H9 (cell line): ENCODE data around the gene SPATA6. TPM values are rescaled to one million over a fixed set of nuclear protein-coding genes. Genes with fewer than 3 reads are reported as not detected.
A peak's percentile ranks its signal among the peaks of the same experiment; 100 is the strongest.

Experiments used
- DNase-seq: peaks from one replicate; pipeline ENCODE4 v3.0.0-alpha.2; 2017
- H2AFZ ChIP-seq: one replicate; pipeline ENCODE4 v1.6.1; 2013; ENCODE audit warnings: mild to moderate bottlenecking, low read length, control low read depth, moderate library complexity
- H2AK5ac ChIP-seq: 2 replicates; pipeline ENCODE4 v1.6.1; 2013; ENCODE audit warnings: low read length, control low read depth, mixed read lengths; ENCODE audit not compliant: insufficient read length
- H2BK120ac ChIP-seq: one replicate; pipeline ENCODE4 v1.6.1; 2013; ENCODE audit warnings: low read depth, mild to moderate bottlenecking, low read length, control low read depth, inconsistent platforms; ENCODE audit not compliant: poor library complexity, severe bottlenecking
- H2BK12ac ChIP-seq: 2 replicates; pipeline ENCODE4 v1.6.1; 2013; ENCODE audit warnings: low read length, control low read depth, mixed read lengths, low read depth; ENCODE audit not compliant: insufficient read length
- H2BK15ac ChIP-seq: 2 replicates; pipeline ENCODE4 v1.6.1; 2013; ENCODE audit warnings: low read depth, low read length, control low read depth
- H2BK20ac ChIP-seq: one replicate; pipeline ENCODE4 v1.6.1; 2013; ENCODE audit warnings: low read depth, mild to moderate bottlenecking, low read length, control low read depth, inconsistent platforms; ENCODE audit not compliant: poor library complexity, severe bottlenecking
- H2BK5ac ChIP-seq: 2 replicates; pipeline ENCODE4 v1.6.1; 2013; ENCODE audit warnings: low read length, control low read depth, mixed read lengths; ENCODE audit not compliant: insufficient read length
- H3K14ac ChIP-seq: 2 replicates; pipeline ENCODE4 v1.6.1; 2013; ENCODE audit warnings: low read length, control low read depth; ENCODE audit not compliant: insufficient read depth
- H3K18ac ChIP-seq: 2 replicates; pipeline ENCODE4 v1.6.1; 2013; ENCODE audit warnings: low read depth, mild to moderate bottlenecking, mixed read lengths, low read length, control low read depth; ENCODE audit not compliant: insufficient read length
- H3K23ac ChIP-seq: 2 replicates; pipeline ENCODE4 v1.6.1; 2013; ENCODE audit warnings: low read length, control low read depth, mixed read lengths, low read depth; ENCODE audit not compliant: insufficient read length
- H3K23me2 ChIP-seq: 2 replicates; pipeline ENCODE4 v1.6.1; 2013; ENCODE audit warnings: low read depth, mild to moderate bottlenecking, mixed read lengths, low read length, control low read depth; ENCODE audit not compliant: insufficient read length, poor library complexity, severe bottlenecking
- H3K27ac ChIP-seq: 2 replicates; pipeline ENCODE4 v1.5.1; 2013; ENCODE audit warnings: low read length, control low read depth, mixed read lengths, low read depth; ENCODE audit not compliant: insufficient read length
- H3K27me3 ChIP-seq: 2 replicates; pipeline ENCODE4 v1.6.1; 2013; ENCODE audit warnings: low read length, control low read depth, inconsistent platforms; ENCODE audit not compliant: insufficient read depth
- H3K4ac ChIP-seq: 2 replicates; pipeline ENCODE4 v1.6.1; 2013; ENCODE audit warnings: low read depth, mild to moderate bottlenecking, control low read depth, inconsistent platforms, low read length, moderate library complexity
- H3K4me1 ChIP-seq: 2 replicates; pipeline ENCODE4 v1.6.1; 2013; ENCODE audit warnings: low read length, control low read depth, inconsistent platforms; ENCODE audit not compliant: insufficient read depth
- H3K4me2 ChIP-seq: 2 replicates; pipeline ENCODE4 v1.6.1; 2013; ENCODE audit warnings: low read length, control low read depth, mixed read lengths; ENCODE audit not compliant: insufficient read length, insufficient read depth
- H3K56ac ChIP-seq: 2 replicates; pipeline ENCODE4 v1.6.1; 2013; ENCODE audit warnings: low read depth, mild to moderate bottlenecking, mixed read lengths, low read length, control low read depth; ENCODE audit not compliant: insufficient read length
- H3K79me1 ChIP-seq: 2 replicates; pipeline ENCODE4 v1.6.1; 2013; ENCODE audit warnings: low read depth, mild to moderate bottlenecking, moderate library complexity, low read length, control low read depth, inconsistent platforms; ENCODE audit not compliant: insufficient read depth, poor library complexity, severe bottlenecking
- H3K79me2 ChIP-seq: 2 replicates; pipeline ENCODE4 v1.6.1; 2013; ENCODE audit warnings: low read length, control low read depth, inconsistent platforms; ENCODE audit not compliant: insufficient read depth
- H3K9ac ChIP-seq: 2 replicates; pipeline ENCODE4 v1.6.1; 2013; ENCODE audit warnings: low read length, control low read depth, mixed read lengths; ENCODE audit not compliant: insufficient read length; ENCODE audit errors: extremely low read depth
- H3K9me3 ChIP-seq: one replicate; pipeline ENCODE4 v1.6.1; 2013; ENCODE audit warnings: low read depth, low read length, inconsistent platforms; ENCODE audit not compliant: control insufficient read depth
- H3T11ph ChIP-seq: one replicate; pipeline ENCODE4 v1.6.1; 2013; ENCODE audit warnings: mild to moderate bottlenecking, low read length, control low read depth, inconsistent platforms
- H4K20me1 ChIP-seq: one replicate; pipeline ENCODE4 v1.6.1; 2013; ENCODE audit not compliant: control insufficient read depth, insufficient read length, insufficient read depth
- H4K5ac ChIP-seq: 2 replicates; pipeline ENCODE4 v1.6.1; 2013; ENCODE audit warnings: low read depth, mild to moderate bottlenecking, mixed read lengths, low read length, control low read depth; ENCODE audit not compliant: insufficient read length
- H4K8ac ChIP-seq: replicated peaks from 2 replicates; pipeline ENCODE4 v1.6.1; 2013; ENCODE audit warnings: low read length, control low read depth, mixed read lengths, low read depth; ENCODE audit not compliant: insufficient read length
- H4K91ac ChIP-seq: 2 replicates; pipeline ENCODE4 v1.6.1; 2013; ENCODE audit warnings: low read depth, mild to moderate bottlenecking, moderate library complexity, mixed read lengths, low read length, control low read depth; ENCODE audit not compliant: insufficient read length
- H3K27ac Mint-ChIP-seq, 3 experiments: 2 replicates in 2 of 3; 3 replicates in 1 of 3; pipeline ENCODE4 v1.8.0; 2020 to 2021; ENCODE audit warnings: mixed read lengths in 3 of 3, mild to moderate bottlenecking in 1 of 3, moderate library complexity in 1 of 3
- H3K27me3 Mint-ChIP-seq: 2 replicates; pipeline ENCODE4 v1.8.0; 2021; ENCODE audit warnings: low read depth, mild to moderate bottlenecking, moderate library complexity, mixed read lengths
- H3K36me3 Mint-ChIP-seq, 3 experiments: 2 replicates in 2 of 3; 3 replicates in 1 of 3; pipeline ENCODE4 v1.8.0; 2020 to 2021; ENCODE audit warnings: low read depth in 3 of 3, mixed read lengths in 3 of 3; ENCODE audit not compliant: insufficient read depth in 1 of 3
- H3K4me1 Mint-ChIP-seq, 2 experiments: 2 replicates each; pipeline ENCODE4 v1.8.0; 2020; ENCODE audit warnings: mixed read lengths in 2 of 2
- H3K4me3 Mint-ChIP-seq, 2 experiments: 2 replicates in 1 of 2; 3 replicates in 1 of 2; pipeline ENCODE4 v1.8.0; 2020 to 2021; ENCODE audit warnings: mild to moderate bottlenecking in 2 of 2, mixed read lengths in 2 of 2, moderate library complexity in 1 of 2
- H3K9me3 Mint-ChIP-seq, 2 experiments: 2 replicates in 1 of 2; 3 replicates in 1 of 2; pipeline ENCODE4 v1.8.0; 2020; ENCODE audit warnings: mild to moderate bottlenecking in 2 of 2, mixed read lengths in 2 of 2, moderate library complexity in 1 of 2
- CTCF ChIP-seq: fragments of 200-600 bp; sonication (generic); conservative IDR thresholded peaks from 3 replicates; pipeline ENCODE4 v1.8.0; 2021; ENCODE audit warnings: antibody characterized with exemption, mild to moderate bottlenecking
- WGBS: extraction: QIAGEN DNeasy Blood & Tissue Kit; methylation state at CpG from one replicate; pipeline ENCODE4 v1.1.7; 2013; ENCODE audit warnings: missing lambda C conversion rate, low lambda C conversion rate, mixed read lengths; ENCODE audit not compliant: insufficient read length; ENCODE audit errors: extremely low coverage; 5-methylcytosine and 5-hydroxymethylcytosine counted together
- total RNA-seq: library from RNA; stranded (reverse); gene quantifications from 2 replicates; pipeline ENCODE4 v1.2.1, GENCODE V29; 2021

The SPATA6 gene
- total RNA-seq, 1 experiment from 2014 or later: 8.0 TPM

GRCh38 chr1:48472638-48473037 lies 634 bp upstream of the SPATA6 start:
- H2BK5ac ChIP-seq: no peak overlapping the region
- H3K27me3 ChIP-seq: no peaks in the 10 kb centered on the region
- no peak overlapping the region for H4K8ac ChIP-seq
- Mint-ChIP-seq H3K4me3 (peak overlapping the region; percentile 90 to 93), H3K27ac (peak overlapping the region in 2 of 3 experiments; percentile 40 to 95; a peak in 4 of 7 replicates), H3K36me3 (peaks cover 3 to 15% (median 10%) of the 10 kb centered on the region in 3 experiments; a peak in 5 of 7 replicates), H3K27me3 (no peaks in the 10 kb centered on the region; the same call in 1 of the 2 replicates), H3K4me1 (peaks cover 22 to 29% of the 10 kb centered on the region in 2 experiments), H3K9me3 (peaks cover 22 to 25% of the 10 kb centered on the region in 2 experiments)
- no peak for TF ChIP-seq CTCF
- no peak overlapping the region for H3T11ph ChIP-seq
- H4K5ac ChIP-seq: no peak overlapping the region
- H3K23ac ChIP-seq: no peak overlapping the region
- no peak overlapping the region for H3K27ac ChIP-seq
- no peak overlapping the region for H2BK12ac ChIP-seq
- H2BK15ac ChIP-seq: no peak overlapping the region
- no peak overlapping the region for H3K9ac ChIP-seq
- H2BK120ac ChIP-seq: no peak overlapping the region
- no peak overlapping the region for H2BK20ac ChIP-seq
- H4K20me1 ChIP-seq: no peaks in the 10 kb centered on the region
- no peaks in the 10 kb centered on the region for H3K79me2 ChIP-seq
- H3K79me1 ChIP-seq: no peaks in the 10 kb centered on the region
- peak overlapping the region; percentile 48 for H3K4me2 ChIP-seq
- no peak overlapping the region for H2AFZ ChIP-seq
- no peak for DNase-seq
- no peak overlapping the region for H3K14ac ChIP-seq
- no peaks in the 10 kb centered on the region; the same call in none of the 2 replicates for H3K4me1 ChIP-seq
- H4K91ac ChIP-seq: no peak overlapping the region
- no peaks in the 10 kb centered on the region for H3K9me3 ChIP-seq
- H2AK5ac ChIP-seq: no peak overlapping the region
- no peak overlapping the region for H3K18ac ChIP-seq
- H3K56ac ChIP-seq: no peak overlapping the region
- no peaks in the 10 kb centered on the region for H3K23me2 ChIP-seq
- WGBS: no CpG with 5 or more reads among the region's 5 CpGs
- H3K4ac ChIP-seq: no peak overlapping the region
